NK-92 treated with Interleukin-12 subunit alpha and Interleukin-12 subunit beta, amount 100 ng/mL, for 24 hours (cell line): ENCODE results near the gene MIPEP.
"Not testable (repeated sequence)": the region's sequence is repeated elsewhere in the genome, so short reads cannot be mapped to it uniquely, and the experiment has no call there.

ENCODE experiments used
- DNase-seq: peaks from one replicate; lab custom pipeline; 2025; lab: John Stamatoyannopoulos, UW

MIPEP gene

GRCh38 chr13:23889615-23890607 lies 711 bp upstream of the MIPEP start:
- no peak for DNase-seq

DNA sequence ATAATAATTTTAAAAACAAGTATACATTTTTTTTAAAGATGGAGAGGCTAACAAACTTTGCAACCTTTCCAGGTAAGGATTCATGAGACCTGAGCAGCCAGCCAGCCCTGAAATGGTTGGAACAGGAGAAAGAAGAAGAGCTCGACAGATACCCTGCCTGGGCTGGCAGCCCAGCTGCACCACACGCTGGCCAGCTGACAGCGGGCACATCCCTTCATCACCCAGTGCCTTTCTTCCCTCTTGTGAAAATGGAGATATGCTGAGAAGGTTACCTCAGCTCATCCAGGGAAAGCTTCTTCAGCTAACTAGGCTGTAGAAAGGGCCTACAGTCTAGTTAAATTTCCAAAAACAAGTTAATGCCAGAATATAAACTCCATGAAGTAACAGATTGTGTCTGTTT lies 4.8 kb downstream of the MIPEP start:
- not testable (repeated sequence) for DNase-seq

DNA sequence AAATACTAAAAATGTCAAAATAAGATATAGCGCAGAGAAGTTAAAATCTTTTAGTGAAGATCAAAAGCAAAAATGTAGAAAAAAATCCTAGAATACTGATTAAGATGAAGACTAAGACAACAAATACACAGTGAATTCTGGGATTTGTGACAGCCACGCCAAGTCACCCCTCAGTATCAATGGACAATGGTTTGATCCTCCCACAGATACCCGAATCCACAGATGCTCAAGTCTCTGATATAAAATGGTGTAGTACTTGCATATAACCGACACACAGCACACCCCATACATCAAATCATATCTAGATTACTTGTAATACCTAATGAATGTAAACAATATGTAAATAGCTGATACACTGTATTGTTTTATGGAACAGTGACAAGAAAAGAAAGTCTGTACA lies 5.9 kb downstream of the MIPEP start:
- DNase-seq, result no peak

- not testable (repeated sequence) for DNase-seq
These were observed 7.8 kb downstream of the MIPEP start for GRCh38 chr13:23881402-23881800.

DNA sequence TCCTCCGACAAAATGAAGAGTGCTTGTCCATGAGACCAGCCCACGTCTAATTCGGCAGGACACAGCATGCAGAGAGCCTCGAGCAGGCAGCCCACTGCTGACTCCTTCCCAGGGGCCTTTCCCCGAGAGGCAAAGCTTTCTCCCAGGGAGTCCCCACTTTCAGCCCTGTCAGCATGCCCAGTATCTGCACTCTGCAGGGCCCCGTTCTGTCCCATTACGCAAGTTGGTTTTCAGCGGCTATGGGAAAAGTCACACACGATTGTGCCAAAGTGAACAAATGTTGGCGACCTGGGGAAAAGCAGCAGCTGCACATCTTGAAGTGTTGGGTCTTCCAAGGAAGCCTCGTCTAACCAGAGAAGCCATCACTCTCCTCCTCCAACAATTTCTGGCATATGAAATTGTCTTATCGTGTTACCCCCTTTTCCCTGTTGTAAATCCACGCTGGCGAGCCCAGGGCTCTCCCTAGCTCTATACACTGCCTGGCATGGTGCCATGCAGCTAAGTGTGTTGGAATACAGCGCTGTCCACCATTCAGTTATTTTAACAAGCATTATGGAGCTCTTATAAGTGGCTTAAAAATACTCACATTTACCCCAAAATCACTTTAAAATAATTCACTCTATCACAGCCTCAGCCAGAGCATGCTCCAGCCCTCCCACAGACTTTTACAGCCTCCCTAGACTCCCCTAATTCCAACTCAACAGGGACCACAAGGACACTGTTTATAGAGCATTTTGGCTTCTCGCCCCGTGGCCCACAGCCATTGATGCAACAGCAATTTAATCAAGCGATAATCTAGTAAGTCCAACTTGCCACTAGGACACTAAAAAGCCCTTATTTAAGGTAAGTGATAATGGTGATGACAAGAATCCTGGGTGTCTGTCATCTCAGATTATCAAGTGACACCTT lies 8.5 kb downstream of the MIPEP start:
- not testable (repeated sequence) for DNase-seq

- DNase-seq, result no peak
These were observed 11.9 kb downstream of the MIPEP start for GRCh38 chr13:23877286-23877685.

- no peak for DNase-seq
These were observed 12.9 kb downstream of the MIPEP start for GRCh38 chr13:23876265-23876664.

DNA sequence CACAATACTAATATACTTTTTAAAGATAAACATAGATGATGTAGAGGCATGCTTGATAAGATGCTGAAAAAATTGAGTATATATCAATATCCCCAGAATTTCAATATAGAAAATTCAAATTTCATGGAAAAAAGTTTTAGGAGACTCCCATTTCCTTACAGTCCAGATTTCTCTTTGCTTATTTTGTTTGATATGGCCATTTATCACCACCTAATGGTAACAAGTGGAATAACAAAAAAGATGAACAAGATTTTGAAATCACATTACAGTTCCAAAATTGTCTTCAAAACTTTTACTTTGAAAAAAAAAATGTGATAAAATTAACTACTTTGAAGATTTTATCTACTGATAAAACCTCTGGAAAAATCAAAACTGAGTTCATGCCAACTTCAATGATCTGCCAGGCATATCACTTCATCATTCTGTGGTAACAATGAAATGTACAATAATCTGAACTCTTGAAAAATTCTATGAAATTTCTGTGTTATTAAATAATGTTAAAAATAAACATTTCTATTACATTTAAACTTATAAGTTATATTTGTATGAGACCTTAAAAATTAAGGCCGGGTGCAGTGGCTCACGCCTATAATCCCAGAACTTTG lies 17.5 kb downstream of the MIPEP start:
- DNase-seq, result no peak

DNA sequence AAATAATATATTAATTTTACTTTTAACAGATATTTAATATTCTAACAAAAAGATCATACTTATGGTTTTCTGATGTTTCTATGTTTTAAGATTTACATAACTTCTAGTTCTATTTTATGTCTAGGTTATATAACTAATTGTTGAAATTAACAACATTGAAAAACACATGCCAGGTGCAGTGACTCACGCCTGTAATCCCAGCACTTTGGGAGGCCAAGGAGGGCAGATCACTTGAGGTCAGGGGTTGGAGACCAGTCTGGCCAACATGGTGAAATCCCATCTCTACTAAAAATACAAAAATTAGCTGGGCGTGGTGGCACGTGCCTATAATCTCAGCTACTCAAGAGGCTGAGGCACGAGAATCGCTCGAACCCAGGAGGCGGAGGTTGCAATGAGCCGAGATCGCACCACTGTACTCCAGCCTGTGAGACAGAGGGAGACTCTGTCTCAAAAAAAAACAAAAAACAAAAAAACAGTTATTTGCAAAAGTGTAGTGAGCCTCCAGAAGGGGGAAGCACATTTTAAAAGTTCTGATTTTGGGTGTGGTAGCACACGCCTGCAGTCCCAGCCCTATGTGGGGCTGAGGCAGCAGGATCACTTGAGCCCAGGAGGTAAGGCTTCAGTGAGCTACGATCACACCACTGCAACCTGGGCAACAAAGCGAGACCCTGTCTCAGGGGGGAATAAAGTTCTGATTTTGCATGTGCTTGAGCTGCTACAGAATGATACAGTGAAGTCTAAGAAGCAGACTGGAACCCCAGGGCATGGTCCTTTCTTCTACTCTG lies 18.7 kb downstream of the MIPEP start:
- no peak for DNase-seq

DNA sequence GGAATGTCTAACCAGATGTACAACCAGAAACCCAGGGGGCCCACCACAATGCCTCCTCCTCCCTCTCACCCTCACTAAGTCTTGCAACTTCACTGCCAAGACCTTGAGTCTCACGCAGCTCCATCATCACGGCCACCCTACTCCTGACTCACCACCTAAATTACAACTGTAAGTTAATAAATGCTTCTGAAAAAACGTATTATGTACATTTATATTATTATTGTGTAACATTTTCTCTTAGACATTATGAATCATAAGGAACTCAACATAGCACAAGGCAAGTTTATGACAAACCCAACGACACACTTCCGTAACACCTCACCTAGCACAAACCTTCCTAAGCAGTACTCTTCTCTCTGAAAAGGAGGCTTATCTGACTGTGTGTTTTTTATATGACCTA lies 20.7 kb downstream of the MIPEP start:
- no peak for DNase-seq

DNA sequence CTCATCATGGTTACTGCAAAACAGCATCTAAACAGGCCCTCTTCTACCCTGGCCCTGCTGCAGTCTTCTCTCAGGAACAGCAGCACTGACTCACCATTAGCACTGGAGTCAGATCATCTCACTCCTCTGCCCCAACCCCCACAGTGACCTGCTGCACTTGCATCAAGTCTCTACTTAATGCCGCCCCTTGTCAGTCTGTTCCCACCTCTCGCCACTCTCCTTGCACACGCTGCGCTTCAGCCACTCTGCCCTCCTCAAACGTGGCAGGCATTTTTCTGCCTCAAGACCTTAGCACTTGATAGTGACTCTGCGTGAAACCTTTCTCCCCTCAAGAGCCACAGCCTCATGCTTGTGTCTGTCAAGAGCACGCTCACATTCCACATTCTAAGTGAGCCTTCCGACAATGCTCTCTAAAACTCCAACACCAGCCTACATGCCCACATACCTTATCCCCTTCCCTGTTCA lies 22.1 kb downstream of the MIPEP start:
- no peak for DNase-seq

DNA sequence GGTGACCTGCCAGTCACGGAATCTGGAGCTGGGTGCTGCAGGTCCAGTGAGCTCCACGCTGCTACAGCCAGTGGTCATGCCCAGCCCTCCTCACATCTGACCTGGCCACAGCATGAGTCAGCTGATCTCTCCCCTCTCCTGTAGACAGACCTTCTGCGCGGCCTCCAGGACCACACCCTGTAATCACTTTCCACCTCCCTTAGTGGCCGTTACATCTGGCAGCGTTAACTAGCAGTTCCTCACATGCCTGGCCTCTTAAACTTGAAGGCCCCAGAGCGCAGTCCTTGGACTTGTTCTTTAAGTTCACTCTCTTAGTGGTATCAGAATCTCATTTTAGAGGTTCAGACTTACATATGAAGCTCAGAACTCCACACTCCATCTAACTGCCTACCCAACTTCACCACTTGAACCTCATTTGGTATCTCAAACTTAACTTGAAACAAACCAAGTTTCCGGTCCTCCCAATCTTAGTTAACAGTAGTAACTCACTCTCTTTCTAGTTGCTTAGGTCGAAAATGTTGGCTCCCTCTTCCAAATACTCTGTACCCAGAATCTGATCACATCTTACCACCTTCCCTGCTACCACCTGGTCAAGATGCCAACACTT lies 22.7 kb downstream of the MIPEP start:
- no peak for DNase-seq

DNA sequence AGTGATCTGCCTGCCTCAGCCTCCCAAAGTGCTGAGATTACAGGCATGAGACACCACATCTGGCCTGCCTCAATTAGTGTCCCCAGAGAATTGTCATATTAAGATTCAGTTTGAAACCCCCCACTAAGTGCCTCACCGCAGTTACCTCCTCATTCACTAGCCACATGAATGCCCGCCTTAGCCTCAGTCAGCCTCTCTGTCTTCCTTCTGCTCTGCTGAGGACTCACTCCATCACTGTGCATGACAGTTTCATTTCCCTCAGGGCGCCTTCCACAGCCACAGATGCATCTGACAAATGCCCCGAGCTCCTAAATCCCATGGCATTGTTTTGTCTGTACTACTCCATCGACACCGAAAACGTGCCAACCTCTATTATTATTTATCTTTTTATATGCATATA lies 23.3 kb downstream of the MIPEP start:
- DNase-seq, result no peak

GRCh38 chr13:23865026-23865425 lies 24.2 kb downstream of the MIPEP start:
- DNase-seq, result no peak

- DNase-seq, result no peak
These were observed 27.9 kb downstream of the MIPEP start for GRCh38 chr13:23861310-23861709.

- no peak for DNase-seq
These were observed 29.3 kb downstream of the MIPEP start for GRCh38 chr13:23859904-23860303.

DNA sequence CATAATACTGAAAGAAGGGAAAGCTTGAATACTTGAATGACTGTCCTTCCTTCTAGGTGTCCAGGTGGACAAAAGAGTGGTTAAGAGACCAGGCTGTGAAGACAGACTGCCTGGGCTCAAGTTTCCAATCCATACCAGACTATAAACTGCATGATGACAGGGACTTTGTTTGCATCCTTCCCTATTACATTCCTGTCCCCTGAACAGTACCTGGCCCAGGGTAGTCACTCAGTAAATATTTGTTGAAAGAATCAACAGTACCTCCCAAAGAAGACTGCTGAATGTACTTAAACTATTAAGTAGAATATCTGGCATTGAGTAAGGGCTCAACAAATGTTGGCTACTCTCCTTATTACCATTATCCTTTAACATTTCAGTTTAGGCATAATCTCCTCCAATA lies 29.7 kb downstream of the MIPEP start:
- no peak for DNase-seq

GRCh38 chr13:23858546-23858945 lies 30.7 kb downstream of the MIPEP start:
- DNase-seq, result no peak

DNA sequence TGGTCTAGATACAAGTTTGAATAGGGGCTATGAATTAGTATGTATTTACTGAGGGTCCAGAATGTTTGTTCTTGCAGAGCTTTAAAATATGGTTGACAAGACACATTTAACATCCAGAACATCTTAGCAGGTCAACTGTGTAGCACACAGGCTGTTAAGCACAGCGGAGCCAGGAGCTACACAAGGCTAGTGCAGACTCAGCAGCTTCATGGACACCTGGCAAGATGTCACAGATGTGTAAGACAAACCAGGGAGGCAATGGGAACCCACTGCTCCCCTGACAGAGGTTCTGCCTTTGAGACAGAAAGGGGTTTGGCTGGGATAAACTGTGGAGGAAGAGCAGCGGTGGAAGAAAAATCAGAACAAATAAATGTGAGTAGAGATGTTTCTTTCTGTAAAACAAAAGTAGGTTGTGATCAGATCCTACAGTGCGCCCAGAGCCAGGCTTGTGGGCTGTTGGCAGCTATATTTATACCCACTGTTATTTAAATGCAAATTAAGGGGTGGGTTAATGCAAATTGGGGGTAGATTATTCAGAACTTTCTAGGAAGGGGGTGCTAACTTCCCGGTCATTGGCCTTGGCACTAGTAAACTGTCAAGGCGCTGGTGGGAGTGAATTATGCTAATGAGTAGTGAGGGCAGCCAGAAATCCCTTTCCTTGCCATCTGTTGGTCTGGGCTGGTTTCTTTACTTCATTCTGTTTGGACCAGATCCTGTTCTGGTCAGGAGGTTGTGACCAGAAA lies 33.0 kb downstream of the MIPEP start:
- DNase-seq, result no peak

DNA sequence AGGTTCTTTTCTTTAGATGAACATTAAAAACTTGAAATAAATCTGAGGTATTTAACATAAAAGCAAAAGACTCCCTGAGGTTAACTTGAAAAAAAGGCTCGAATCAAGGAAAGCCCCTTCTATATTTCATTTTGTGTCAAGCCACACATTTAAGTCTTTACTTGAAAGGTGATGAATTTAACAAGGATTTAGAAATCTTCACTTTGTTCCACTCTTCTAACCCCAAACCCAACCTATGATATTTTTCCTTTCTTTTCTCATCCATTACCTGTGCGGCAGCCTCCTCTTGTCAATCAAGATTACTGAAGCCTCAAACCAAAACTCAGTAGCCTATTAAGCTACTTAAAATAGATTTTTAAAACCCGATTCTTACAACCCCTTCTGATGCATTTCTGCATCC lies 33.8 kb downstream of the MIPEP start:
- no peak for DNase-seq
